Stimulated activated naive CD8-positive, alpha-beta T cell treated with anti-CD3 and anti-CD28 coated beads, Interleukin-15, Interleukin-2, amounts not matched to agents 100 U/mL and 50 U/mL, for 24 hours (primary cell): Measurements from ENCODE around the gene RBM25.

ENCODE experiments used
- ATAC-seq: fragments of 150-1000 bp; cut with Tn5 transposase; one replicate; pipeline ENCODE4 v1.10.0; 2021
- DNase-seq: peaks from one replicate; pipeline ENCODE4 v3.0.0; 2021

The RBM25 gene

DNA sequence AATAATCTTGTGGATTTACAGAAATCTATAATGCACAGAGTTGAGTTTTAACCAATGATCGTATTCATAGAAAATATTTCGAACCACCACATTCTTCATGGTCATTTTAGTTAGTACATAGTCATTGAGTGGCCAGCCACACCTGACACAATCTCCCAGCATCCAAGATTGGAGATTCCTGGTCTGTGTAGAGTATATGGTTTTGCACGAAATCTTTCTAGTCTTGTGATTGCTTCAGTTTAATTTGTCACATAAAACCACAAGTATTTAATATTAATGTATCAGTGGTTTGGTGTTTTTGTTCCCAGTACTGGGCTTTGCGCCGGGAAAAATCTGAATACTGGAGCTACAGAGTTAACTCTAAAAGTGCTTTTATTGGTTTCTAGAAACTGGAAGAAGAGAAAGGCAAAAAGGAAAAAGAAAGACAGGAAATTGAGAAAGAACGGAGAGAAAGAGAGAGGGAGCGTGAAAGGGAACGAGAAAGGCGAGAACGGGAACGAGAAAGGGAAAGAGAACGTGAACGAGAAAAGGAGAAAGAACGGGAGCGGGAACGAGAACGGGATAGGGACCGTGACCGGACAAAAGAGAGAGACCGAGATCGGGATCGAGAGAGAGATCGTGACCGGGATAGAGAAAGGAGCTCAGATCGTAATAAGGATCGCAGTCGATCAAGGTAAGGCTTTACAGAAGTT lies 44.6 kb downstream of the RBM25 start:
- DNase-seq (no peak), ATAC-seq (no peak)

DNA sequence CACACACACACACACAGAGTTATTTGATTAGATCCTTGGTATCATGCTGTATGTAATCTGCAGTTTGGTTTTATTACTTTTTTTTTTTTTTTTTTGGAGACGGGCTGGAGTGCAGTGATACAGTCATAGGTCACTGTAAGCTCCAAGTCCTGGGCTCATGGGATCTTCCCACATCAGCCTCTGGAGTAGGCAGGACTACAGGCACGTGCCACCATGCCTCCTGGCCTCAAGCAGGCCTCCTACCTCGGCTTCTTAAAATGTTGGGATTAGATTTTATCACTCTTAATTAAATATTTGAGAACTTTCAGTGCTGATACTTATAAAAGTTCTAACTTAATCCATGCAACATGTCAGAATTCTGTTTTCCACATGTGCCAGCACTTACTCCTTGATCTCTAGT lies 46.7 kb downstream of the RBM25 start:
- no peak for DNase-seq
- ATAC-seq: no peak

DNA sequence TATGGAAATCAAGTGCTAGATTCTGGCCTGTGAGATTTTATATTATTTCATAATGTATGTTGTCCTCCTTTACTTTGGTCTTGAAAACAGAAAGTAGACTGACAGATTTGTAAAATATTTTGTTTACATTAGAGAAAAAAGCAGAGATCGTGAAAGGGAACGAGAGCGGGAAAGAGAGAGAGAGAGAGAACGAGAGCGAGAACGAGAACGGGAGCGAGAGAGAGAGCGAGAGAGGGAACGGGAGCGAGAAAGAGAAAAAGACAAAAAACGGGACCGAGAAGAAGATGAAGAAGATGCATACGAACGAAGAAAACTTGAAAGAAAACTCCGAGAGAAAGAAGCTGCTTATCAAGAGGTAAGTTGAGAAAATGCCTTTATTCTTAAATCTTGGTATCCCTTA lies 47.4 kb downstream of the RBM25 start:
- DNase-seq (no peak), ATAC-seq (no peak)

DNA sequence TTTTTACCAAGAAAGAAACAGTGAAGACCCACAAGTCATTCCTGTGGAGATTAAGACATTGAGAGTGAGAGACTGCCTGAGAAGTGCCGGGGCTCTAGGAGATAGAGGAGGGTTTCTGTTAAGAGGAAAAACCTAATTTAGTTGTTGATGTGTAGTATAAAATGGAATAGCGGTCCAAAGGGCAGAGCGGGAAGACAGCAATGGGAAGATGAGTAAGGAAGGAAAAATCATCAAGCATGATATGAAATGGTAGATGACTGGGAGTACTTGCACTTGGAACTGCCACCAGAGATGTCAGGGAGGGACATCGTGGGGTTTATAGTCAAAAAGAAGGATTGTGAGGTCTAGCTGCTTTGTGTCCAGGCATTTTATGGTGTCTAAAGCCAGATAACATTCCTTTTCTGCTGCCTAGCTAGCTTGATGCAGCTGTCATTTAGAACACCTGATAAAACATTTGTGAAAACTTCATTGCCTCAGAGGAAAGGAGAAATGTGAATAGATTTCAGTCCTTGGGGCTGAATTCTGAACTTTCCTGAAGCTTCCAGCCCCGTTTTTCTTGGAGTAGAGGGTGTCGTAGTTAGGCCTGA lies 57.8 kb downstream of the RBM25 start:
- ATAC-seq: no peak

DNA sequence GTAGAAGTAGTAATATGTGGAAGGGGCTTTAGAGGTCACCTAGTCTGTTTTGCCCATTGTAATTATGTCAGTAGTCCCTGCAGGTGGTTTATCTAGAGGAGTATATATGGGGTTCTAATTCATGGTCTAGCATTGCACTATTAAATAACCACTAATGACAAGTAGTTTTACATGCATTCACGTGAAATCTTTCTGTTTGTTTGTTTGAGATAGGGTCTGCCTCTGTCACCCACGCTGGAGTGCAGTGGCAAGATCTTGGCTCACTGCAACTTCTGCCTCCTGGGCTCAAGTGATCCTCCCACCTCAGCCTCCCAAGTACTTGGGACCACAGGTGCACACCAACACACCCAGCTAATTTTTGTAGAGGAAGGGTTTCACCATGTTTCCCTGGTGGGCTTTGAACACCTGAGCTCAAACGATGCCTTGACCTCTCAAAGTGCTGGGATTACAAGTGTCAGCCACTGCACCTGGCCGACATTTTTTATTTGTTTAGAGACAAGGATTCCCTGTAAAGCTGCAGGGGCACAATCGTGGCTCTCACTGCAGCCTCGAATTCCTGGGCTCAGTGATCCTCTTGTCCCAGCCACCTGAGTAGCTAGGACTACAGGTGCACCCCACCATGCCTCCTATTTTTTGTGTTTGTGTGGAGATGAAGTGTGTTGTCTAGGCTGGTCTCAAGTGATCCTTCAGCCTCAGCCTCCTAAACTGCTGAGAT lies 66.0 kb downstream of the RBM25 start:
- no peak for DNase-seq
- ATAC-seq: no peak

More for the DNA sequence above, 57.8 kb downstream of the RBM25 start:
- DNase-seq: no peak

DNA sequence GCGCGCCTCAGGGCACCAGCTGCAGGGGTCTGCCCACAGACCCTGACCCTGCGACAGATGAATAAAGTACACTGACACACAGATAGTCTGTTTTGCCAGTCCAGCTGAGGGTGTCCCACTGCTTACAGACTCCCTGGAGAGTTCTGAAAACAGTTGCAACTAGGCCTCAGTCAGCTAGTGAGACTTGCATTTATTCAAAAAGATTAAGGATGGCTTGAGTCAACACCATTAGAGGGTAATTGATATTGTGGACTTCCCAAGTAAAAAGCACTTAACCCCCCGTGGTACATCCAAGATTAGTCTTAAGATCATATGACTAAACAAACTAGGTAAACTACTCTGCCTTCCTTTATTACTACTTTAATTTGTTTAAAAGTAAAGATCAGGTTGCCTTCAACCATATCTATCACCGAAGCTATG lies 66.8 kb downstream of the RBM25 start:
- no peak for DNase-seq
- no peak for ATAC-seq

DNA sequence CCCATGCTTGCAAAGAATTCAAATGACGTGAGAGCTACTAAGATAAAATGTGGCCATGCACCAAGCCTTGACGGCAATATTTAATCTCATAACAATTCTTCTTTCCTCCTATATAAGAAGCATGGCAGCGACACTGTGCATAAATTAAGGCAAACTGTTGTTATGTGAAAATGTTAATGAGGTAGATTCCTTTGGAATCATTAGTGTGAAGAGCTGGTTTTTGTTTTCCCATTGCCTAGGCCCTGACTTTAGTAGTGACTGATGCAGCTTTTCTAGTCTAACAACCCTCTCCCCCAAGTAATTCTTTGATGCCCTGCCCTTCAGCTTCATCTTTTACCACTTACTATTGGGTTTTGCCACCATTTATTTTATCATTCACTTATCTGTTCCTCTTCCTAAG lies 67.4 kb downstream of the RBM25 start:
- ATAC-seq: no peak

DNA sequence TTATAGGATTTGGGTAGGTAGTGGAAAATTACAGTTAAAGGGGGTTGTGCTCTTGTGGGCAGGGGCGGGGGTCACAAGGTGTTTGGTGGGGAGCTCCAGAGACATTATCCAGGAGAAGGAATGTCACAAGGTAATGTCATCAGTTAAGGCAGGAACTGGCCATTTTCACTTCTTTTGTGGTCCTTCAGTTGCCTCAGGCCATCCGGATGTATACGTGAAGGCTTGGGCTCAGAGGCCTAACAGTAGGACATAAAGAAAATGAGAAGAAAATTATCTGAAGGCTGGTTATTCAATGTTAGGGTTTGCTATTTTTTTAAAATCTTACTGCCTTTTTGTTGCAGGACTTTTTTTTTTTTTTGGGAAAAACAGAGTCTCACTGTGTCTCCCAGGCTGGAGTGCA lies 75.5 kb downstream of the RBM25 start:
- no peak for DNase-seq
- no peak for ATAC-seq

More for the DNA sequence above, 67.4 kb downstream of the RBM25 start:
- DNase-seq: no peak

DNA sequence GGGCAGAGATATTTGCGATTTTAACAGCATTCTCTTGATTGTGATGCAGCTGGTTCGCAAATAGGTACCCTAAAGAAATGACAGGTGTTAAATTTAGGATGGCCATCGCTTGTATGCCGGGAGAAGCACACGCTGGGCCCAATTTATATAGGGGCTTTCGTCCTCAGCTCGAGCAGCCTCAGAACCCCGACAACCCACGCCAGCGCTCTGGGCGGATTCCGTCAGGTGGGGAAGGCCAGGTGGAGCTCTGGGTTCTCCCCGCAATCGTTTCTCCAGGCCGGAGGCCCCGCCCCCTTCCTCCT lies 77.7 kb downstream of the RBM25 start:
- ATAC-seq (no peak), DNase-seq (no peak)

DNA sequence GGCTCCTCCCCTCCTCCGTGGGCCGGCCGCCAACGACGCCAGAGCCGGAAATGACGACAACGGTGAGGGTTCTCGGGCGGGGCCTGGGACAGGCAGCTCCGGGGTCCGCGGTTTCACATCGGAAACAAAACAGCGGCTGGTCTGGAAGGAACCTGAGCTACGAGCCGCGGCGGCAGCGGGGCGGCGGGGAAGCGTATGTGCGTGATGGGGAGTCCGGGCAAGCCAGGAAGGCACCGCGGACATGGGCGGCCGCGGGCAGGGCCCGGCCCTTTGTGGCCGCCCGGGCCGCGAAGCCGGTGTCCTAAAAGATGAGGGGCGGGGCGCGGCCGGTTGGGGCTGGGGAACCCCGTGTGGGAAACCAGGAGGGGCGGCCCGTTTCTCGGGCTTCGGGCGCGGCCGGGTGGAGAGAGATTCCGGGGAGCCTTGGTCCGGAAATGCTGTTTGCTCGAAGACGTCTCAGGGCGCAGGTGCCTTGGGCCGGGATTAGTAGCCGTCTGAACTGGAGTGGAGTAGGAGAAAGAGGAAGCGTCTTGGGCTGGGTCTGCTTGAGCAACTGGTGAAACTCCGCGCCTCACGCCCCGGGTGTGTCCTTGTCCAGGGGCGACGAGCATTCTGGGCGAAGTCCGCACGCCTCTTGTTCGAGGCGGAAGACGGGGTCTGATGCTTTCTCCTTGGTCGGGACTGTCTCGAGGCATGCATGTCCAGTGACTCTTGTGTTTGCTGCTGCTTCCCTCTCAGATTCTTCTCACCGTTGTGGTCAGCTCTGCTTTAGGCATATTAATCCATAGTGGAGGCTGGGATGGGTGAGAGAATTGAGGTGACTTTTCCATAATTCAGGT lies 78.3 kb downstream of the RBM25 start, which contains the start of gene PSEN1:
Gene PSEN1, plus strand, starts transcription at position 121 of the 839 bp plus-strand sequence. CDS start 11,513 bp downstream, outside the sequence.
- ATAC-seq: peak; percentile 97
- peak; percentile 100 for DNase-seq

DNA sequence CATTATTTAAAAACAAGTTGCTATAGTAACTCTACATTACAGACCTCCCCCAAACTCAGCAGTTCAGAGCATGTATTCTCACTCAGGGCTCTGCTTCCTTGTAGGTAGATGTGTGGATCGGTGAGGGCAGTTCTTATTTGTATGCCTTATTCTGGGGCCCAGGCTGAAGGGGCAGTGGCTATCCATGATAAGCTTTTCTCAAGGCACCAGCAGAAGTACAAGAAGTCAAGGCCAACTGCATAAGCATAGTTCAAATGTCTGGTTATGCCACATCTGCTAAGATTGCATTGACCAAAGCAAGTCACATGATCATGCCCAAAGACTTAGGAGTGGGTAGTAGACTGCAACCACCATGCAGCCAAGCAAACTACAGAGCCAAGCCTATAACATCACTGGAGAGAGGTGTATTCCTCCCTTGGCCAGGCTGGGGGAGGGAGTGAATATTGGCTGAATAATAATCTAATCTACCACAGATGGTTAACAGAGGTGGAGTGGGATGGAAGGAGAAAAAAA lies 82.5 kb downstream of the RBM25 start:
- no peak for DNase-seq
- ATAC-seq: no peak

DNA sequence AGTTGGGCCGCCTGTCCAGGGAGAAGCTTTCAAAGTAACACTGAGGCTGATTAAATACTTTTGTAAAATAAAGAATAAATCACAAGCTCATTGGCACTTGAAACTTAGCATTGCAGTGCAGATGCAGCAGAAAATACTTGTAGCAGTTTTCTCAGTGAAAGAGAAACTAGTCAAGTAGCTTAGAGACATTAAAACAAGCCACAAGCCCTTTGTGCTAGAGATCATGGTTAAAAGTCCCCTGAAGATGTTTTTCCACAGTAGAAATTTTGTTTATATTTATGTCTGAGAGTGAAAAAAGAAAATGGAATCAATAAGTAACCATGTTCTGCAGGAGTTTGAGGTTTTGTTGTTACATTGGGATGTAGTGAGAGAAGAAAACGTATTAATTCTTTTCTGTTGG lies 83.9 kb downstream of the RBM25 start:
- ATAC-seq: no peak

DNA sequence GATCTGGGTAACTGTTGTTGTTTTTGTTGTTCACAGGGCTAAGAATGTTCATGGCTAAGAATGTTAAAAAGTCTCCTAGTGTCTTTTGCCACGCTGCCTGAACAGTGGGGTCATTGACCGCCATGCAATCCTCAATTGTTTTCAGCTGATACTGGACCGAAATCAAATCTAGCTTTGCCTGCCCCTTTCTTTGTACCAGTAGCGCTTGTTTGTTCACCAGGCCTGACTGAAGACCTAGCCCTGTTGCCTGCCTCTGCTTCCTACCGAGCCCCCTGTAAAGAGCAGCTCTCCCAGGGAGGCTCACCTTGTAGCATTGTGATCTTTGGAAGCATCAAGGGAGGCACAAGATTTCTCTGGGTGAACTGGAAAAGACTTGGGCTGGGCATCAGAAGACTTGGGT lies 84.7 kb downstream of the RBM25 start:
- DNase-seq: no peak
- ATAC-seq: no peak

More for the DNA sequence above, 83.9 kb downstream of the RBM25 start:
- no peak for DNase-seq

DNA sequence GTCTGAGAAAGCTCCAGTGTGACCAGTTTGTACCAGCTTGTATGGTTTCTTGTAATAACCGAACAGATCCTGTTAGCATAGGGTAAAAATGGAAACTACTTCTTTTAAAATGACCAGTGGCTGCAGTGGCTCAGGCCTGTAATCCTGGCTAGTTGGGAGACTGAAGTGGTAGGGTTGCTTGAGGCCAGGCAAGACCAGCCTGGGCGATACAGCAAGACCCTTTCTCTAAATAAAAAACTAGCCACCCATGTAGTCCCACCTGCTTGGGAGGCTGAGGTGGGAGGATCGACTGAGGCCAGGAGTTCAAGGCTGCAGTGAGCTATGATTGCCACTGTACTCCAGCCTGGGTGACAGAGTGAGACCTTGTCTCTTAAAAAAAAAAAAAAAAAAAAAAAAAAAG lies 85.3 kb downstream of the RBM25 start:
- no peak for ATAC-seq
- DNase-seq: no peak

DNA sequence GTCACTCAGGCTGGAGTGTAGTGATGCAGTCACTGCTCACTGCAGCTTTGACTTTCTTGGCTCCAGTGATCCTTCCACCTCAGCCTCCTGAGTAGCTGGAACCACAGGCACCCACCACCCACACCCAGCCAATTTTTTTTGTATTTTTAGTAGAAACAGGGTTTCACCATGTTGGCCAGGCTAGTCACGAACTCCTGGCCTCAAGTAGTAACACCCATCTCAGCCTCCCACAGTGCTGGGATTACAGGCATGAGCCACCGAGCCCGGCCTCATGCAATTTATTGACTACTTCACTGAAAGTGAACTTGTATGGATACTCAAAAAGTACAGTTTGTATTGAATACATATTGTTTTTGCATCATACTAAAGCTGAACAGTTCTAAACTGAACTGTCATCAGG lies 87.0 kb downstream of the RBM25 start:
- no peak for DNase-seq
- ATAC-seq: no peak

DNA sequence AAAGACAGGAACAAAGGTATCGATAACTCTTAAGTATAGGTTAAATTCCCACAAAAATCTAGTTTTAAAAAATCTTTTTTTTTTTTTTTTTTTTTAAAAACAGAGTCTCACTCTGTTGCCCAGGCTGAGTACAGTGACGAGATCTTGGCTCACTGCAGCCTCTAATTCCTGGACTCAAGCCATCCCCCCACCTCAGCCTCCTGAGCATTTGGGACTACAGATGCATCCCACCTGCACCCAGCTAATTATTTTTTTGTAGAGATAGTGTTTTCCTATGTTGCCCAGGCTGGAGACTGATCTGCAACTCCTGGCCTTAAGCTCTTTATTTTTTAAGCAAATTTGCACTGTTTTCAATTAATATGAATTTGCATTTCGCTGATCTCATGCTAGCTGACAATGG lies 87.8 kb downstream of the RBM25 start:
- DNase-seq: no peak
- ATAC-seq: no peak

DNA sequence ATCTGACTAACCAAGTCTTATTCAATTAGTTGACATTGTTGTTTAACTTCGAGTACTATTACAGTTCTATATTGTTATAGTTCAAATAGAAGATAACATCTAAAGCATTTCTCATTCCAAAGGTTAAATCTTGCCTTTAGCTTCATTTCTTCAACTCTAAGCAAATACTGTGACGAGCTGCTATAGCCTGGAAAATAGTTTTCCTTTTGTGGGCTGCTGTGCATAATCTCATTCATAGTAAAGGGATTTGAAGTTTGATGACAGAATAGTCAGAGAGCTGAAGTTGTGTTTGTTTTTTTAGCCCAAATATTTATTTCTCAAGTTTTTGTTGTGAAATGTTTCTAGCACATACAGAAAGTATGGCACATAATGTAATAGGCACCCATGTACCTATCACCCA lies 91.4 kb downstream of the RBM25 start:
- ATAC-seq: no peak
- no peak for DNase-seq

DNA sequence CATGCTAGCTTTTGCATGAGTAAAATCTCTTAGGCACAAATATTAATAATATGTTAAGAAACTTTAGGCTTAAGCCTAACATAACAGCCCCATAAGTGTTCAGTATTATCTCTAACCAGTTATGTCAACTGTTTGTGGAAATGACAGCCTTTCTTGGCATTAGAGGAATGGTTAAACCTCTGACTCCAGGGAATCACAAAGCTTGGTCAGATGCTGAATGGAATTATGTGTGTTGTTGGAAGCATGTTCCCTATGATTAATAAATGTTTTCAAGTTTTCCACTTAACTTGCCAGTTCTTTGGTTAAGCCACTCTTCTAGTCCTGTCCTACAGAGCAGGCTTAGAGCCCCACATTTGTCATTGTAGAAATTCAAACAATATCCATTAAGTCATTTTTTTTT lies 94.9 kb downstream of the RBM25 start:
- no peak for DNase-seq
- ATAC-seq: no peak

DNA sequence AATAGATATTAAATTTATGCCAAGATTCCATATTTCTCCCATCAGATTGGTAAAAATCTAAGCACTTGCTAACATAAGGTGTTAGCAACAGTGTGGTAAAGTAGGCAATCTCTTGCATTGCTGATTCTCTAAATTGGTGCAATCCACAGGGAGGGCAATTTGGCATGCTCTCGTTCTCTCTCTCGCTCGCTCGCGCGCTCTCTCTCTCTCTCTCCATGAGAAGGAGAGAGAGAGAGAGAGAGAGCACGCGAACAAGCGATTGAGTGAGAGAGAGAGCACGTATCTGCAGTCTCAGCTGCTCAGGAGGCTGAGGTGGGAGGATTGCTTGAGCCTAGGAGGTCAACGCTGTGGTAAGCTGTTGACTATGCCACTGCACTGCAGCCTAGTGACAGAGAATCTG lies 103.9 kb downstream of the RBM25 start:
- DNase-seq: no peak
- ATAC-seq: no peak

DNA sequence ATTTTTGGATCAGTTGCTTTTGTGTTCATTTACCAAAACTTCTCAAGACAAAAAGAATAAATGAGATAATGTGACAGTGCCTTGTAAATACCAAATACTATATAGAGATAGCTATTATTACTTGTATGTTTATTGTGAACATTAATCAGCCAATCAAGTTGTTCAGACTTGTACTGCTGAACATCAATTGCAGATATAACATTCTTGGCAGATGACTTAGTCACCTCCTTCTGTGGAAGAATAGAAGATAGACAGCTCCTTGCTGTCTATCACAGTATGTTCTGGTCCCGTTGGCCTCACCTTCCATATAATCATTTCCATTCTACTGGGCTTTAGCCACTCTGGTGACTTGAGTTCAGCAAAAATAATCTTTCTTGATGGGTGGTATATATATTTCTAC lies 108.1 kb downstream of the RBM25 start:
- no peak for DNase-seq
- no peak for ATAC-seq

DNA sequence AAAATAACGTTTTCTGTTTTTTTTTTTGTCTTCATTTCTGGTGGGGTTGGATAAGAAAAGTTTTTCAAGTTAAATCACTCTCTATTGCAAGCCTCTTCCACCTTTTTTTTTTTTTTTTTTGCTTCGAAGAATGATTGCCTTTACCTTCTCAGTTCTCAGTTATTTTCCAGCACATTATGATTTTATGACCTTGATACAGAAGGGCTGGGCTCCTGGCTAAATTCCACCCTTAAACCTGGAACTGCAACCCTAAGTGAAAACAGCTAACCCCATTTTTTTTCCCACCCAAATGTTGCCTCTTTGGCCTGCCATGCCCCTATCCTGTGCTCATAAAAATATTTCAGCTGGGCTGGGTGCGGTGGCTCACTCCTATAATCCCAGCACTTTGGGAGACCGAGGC lies 109.4 kb downstream of the RBM25 start:
- ATAC-seq: no peak
- no peak for DNase-seq

DNA sequence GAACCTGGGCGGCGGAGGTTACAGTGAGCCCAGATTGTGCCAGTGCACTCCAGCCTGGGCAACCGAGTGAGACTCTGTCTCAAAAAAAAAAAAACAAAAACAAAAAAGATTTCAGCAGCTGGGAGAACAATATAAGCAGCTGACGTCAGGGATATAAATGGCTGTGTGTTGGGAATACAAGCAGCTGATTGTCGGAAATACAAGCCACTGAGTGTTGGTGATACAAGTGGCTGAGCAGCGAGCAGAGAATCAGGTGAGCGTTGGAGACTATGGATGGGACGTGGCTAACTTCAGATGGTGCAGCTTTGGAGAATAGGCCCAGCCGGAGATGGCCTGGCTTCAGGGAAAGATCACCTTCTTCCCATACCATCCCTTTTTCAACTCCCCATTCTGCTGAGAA lies 109.9 kb downstream of the RBM25 start:
- DNase-seq: no peak
- ATAC-seq: no peak

DNA sequence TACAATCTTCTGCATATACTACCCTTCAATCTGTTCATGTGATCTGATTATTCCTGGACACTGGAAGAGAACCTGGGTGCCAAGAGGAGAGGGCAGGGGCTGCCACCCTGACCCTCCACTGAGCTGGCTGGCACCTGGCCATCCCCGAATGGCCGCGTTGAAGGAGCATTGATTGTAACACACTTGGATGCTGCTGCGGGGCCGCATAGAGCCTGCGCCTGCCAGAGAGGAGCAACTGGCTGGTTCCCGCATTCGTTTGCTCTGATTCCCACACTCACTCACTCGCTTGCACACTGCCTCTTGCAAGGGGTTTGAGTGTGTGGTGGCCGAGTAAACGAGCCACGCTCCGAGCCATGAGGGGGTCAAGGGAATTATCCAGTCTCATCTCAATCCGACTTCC lies 110.4 kb downstream of the RBM25 start:
- ATAC-seq (no peak), DNase-seq (no peak)
